Measurements from ENCODE around the gene SPTLC2.

Gene SPTLC2

DNA sequence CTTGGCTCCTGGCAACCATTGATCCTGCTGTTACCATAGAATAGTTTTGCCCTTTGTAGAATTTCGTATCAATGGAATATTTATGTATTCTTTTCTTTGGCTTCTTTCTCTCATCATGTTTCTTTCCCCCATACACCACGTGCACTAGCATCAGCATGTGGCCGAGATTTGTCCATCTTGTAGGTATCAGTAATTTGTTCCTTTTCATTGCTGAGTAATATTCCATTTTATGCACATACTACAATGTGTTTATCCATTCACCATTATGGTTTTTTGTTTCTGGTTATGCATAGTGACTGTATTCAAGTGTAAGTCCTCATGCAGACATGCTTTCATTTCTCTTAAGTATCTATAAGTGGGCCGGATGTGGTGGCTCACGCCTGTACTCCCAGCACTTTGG lies 113.3 kb downstream of the SPTLC2 start:
- Histone ChIP-seq H3K36me3 (ENCODE audit: control insufficient read depth, insufficient read depth, low read length) (no peaks in the 10 kb centered on the region), H3K9ac (ENCODE audit: low read length) (no peak overlapping the region), H3K27me3 (ENCODE audit: control insufficient read depth, insufficient read depth, low read length) (peaks cover 29% of the 10 kb centered on the region), H3K27ac (ENCODE audit: low read depth, low read length) (no peak overlapping the region), H3K4me1 (ENCODE audit: control insufficient read depth, insufficient read depth, low read length) (no peaks in the 10 kb centered on the region), H3K9me3 (ENCODE audit: control insufficient read depth, insufficient read depth, low read depth, low read length) (no peaks in the 10 kb centered on the region; the same call in 1 of the 2 replicates), H3K4me3 (ENCODE audit: low read depth, low read length) (no peak overlapping the region)

DNA sequence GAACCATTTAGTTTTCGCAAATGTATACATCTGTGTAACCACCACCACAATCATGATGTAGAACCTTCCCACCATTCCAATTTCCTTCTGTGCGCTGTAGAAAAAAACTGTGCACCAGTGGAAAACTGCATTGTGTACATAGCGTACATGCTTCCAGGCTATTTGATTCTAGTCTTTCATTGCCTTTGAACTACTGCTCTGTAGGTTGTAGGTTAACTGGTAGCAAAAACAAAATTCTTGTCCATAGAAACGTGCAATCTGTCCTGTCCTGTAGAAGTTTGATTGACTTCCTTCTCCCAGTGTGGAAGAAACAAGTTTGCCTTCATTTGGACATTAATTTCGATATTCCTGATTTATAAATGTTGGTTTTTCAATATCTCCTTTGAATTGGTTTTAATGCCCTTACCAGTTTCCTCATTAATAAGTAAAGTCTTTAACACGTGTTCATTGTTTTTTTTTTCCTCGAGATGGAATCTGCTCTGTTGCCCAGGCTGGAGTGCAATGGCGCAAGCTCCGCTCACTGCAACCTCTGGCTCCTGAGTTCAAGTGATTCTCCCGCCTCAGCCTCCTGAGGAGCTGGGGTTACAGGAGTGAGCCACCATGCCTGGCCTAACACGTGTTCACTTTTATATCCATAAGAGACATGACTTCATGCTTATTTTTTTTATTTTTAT lies 114.2 kb downstream of the SPTLC2 start:
- Histone ChIP-seq H3K27ac (ENCODE audit: low read depth, low read length) (no peak overlapping the region), H3K27me3 (ENCODE audit: control insufficient read depth, insufficient read depth, low read length) (peaks cover 38% of the 10 kb centered on the region), H3K4me1 (ENCODE audit: control insufficient read depth, insufficient read depth, low read length) (no peaks in the 10 kb centered on the region), H3K4me3 (ENCODE audit: low read depth, low read length) (no peak overlapping the region), H3K9me3 (ENCODE audit: control insufficient read depth, insufficient read depth, low read depth, low read length) (no peaks in the 10 kb centered on the region; the same call in 1 of the 2 replicates), H3K36me3 (ENCODE audit: control insufficient read depth, insufficient read depth, low read length) (no peaks in the 10 kb centered on the region), H3K9ac (ENCODE audit: low read length) (no peak overlapping the region)

DNA sequence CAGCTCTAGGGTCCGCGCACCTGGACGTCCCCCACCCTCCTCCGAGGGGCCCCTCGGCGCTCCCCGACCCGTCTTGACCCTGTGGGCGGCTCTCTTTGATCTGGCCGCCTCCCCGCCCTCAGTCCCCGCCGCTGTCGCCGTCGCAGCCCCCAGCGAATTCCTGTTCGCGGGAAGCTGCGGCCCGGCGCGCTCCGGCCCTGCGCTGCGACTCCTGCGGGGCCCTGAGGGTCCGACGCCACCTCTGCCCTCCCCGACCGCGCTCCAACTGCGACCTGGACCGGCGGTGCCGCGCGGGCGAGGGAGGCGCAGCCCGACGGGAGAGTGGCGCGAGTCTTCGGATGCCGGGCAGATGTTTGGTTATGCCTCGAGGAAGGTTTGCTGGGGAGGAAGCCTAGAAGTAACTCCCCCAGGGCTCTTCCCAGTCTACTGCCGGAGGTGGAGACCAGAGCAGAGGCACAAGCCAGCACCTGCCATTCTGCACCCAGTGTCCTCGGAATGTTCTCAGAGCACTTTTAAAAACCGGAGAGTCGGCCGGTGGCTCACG lies 117.4 kb downstream of the SPTLC2 start:
- H3K4me3 ChIP-seq (ENCODE audit: low read depth, low read length): peak overlapping the region; percentile 70
- no peaks in the 10 kb centered on the region; the same call in 1 of the 2 replicates for H3K9me3 ChIP-seq (ENCODE audit: control insufficient read depth, insufficient read depth, low read depth, low read length)
- no peak overlapping the region for H3K9ac ChIP-seq (ENCODE audit: low read length)
- no peak overlapping the region for H3K27ac ChIP-seq (ENCODE audit: low read depth, low read length)
- peaks cover 45% of the 10 kb centered on the region for H3K27me3 ChIP-seq (ENCODE audit: control insufficient read depth, insufficient read depth, low read length)
- no peaks in the 10 kb centered on the region for H3K4me1 ChIP-seq (ENCODE audit: control insufficient read depth, insufficient read depth, low read length)
- H3K36me3 ChIP-seq (ENCODE audit: control insufficient read depth, insufficient read depth, low read length): no peaks in the 10 kb centered on the region

DNA sequence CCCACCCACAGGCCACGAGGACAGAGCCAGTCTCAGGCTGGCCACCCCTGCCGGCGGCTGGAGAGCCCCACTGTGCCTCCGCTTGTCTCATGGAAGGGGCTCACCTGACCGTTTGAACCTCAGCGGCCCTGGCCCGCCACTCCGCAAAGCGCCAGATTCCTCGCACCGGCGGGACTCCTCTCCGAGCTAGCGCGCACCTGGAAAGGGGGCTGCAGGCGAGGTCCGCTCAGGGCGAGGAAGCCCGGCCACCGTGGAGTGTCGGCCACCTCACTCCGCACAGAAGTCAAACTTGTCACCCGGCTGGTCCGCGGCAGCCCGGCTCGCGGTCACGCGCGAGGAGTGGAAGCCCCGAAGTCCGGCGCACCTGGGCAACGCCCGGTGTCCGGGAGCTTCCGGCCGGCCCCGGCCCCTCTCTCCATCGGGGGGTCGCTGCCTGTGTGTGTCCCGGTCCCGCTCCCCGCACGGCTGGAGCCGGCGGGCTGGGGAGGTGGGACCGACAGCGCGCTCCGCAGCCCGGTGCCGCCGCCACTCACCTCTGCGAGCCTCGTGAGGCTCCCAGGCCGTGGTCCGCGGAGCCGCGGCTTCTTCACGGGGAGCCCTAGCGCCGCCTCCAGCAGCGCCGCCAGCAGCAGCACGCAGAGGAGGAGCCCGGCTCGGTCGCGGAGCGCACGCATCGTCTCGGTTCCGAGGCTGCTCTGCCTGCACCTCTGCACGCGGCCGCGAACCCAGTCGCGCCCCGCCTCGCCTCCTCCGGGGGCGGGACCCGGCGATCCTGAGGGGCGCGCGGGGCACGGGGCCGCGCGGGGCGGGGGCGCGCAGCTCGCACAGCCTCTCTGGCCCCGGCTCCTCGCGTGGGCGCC lies 118.1 kb downstream of the SPTLC2 start, which contains the start of gene ISM2:
TSS of gene ISM2 (minus strand) at position 697 of the 860 bp plus-strand sequence. CDS start at position 674, 23 bp downstream.
- H3K27ac ChIP-seq (ENCODE audit: low read depth, low read length): no peak within 1 kb of the TSS
- H3K9ac ChIP-seq (ENCODE audit: low read length): no peak within 1 kb of the TSS
- peak within 1 kb of the TSS; percentile 70 for H3K4me3 ChIP-seq (ENCODE audit: low read depth, low read length)

DNA sequence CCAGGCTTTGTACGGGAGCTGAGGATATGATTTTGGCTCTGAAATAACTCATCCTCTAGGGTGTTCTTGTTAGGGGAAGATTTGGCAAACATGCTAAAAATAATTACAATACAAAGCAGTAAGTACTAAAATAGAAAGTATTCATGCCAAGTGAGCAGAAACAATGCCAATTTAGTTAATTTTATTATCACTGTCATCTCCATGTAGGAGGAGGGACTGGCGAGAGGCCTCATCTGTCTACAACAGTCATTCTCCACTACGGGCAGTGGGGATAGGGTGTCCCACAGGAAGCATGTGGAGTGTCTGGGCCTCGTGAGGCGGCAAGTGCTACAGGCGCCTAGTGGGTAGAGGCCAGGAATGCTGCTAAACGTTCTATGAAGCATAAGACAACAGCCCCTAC lies 121.1 kb downstream of the SPTLC2 start:
- H3K4me3 ChIP-seq (ENCODE audit: low read depth, low read length): no peak overlapping the region

More for the DNA sequence above, 118.1 kb downstream of the SPTLC2 start, which contains the start of gene ISM2:
- Histone ChIP-seq H3K27me3 (ENCODE audit: control insufficient read depth, insufficient read depth, low read length) (peaks cover 45% of the 10 kb centered on the region), H3K9me3 (ENCODE audit: control insufficient read depth, insufficient read depth, low read depth, low read length) (no peaks in the 10 kb centered on the region; the same call in 1 of the 2 replicates), H3K36me3 (ENCODE audit: control insufficient read depth, insufficient read depth, low read length) (no peaks in the 10 kb centered on the region), H3K4me1 (ENCODE audit: control insufficient read depth, insufficient read depth, low read length) (no peaks in the 10 kb centered on the region)

DNA sequence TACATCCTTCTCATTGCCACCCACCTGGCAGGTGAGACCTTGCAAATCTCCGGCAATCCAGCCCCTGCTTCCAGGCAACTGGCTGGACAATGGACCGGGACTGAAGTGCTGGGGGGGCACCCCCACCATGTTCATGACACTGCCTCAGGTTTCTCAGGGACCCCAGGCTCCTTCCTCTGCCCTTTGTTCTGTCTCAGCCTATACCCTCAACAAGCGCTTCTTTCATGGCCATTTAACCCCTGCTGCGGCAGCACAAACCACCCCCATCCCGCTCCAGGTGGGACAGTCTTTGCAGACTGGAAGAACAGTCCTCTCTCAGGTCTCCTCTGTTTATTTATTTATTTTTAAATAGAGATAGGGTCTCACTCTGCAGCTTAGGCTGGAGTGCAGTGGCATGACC lies 125.4 kb downstream of the SPTLC2 start:
- no peaks in the 10 kb centered on the region for H3K9me3 ChIP-seq (ENCODE audit: control insufficient read depth, insufficient read depth, low read depth, low read length)
- no peaks in the 10 kb centered on the region for H3K4me1 ChIP-seq (ENCODE audit: control insufficient read depth, insufficient read depth, low read length)
- no peaks in the 10 kb centered on the region for H3K27me3 ChIP-seq (ENCODE audit: control insufficient read depth, insufficient read depth, low read length)
- H3K27ac ChIP-seq (ENCODE audit: low read depth, low read length): no peak overlapping the region
- no peak overlapping the region for H3K4me3 ChIP-seq (ENCODE audit: low read depth, low read length)
- no peaks in the 10 kb centered on the region for H3K36me3 ChIP-seq (ENCODE audit: control insufficient read depth, insufficient read depth, low read length)
- H3K9ac ChIP-seq (ENCODE audit: low read length): no peak overlapping the region

More for the DNA sequence above, 121.1 kb downstream of the SPTLC2 start:
- Histone ChIP-seq H3K36me3 (ENCODE audit: control insufficient read depth, insufficient read depth, low read length) (no peaks in the 10 kb centered on the region), H3K9ac (ENCODE audit: low read length) (no peak overlapping the region), H3K4me1 (ENCODE audit: control insufficient read depth, insufficient read depth, low read length) (no peaks in the 10 kb centered on the region), H3K9me3 (ENCODE audit: control insufficient read depth, insufficient read depth, low read depth, low read length) (no peaks in the 10 kb centered on the region), H3K27me3 (ENCODE audit: control insufficient read depth, insufficient read depth, low read length) (peaks cover 37% of the 10 kb centered on the region), H3K27ac (ENCODE audit: low read depth, low read length) (no peak overlapping the region)

DNA sequence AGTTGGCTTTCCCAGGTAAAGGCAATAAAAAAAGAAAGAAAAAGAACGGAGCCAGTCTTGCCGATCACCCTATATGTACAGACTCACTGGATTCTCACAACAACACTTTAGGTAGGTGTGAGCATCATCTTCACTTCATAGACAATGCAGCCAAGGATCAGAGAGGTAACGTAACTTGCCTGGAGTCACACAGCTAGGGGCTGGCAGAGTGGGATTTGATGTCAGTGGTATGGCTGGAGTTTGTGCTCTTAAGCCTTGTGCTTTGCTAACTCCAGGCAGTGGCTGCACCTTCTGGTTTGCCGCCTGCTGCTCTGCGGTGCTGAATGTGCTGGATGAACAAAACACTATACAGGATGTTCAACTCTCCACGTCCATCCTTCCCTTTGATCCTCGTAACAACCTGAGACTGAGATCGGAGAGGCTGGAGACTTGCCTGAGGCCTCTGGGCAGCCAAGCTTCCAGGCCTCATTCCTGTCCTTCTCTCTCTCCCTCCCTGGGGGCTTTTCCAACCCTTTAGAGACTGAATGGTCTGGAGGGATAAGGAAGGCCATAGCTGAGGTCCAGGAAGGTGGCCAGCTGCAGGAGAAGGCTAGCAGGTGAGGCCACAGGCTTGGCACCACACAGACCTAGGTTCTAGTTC lies 126.0 kb downstream of the SPTLC2 start:
- Histone ChIP-seq H3K27ac (ENCODE audit: low read depth, low read length) (no peak overlapping the region), H3K27me3 (ENCODE audit: control insufficient read depth, insufficient read depth, low read length) (no peaks in the 10 kb centered on the region), H3K4me1 (ENCODE audit: control insufficient read depth, insufficient read depth, low read length) (no peaks in the 10 kb centered on the region), H3K9me3 (ENCODE audit: control insufficient read depth, insufficient read depth, low read depth, low read length) (no peaks in the 10 kb centered on the region), H3K9ac (ENCODE audit: low read length) (no peak overlapping the region), H3K36me3 (ENCODE audit: control insufficient read depth, insufficient read depth, low read length) (no peaks in the 10 kb centered on the region), H3K4me3 (ENCODE audit: low read depth, low read length) (no peak overlapping the region)

DNA sequence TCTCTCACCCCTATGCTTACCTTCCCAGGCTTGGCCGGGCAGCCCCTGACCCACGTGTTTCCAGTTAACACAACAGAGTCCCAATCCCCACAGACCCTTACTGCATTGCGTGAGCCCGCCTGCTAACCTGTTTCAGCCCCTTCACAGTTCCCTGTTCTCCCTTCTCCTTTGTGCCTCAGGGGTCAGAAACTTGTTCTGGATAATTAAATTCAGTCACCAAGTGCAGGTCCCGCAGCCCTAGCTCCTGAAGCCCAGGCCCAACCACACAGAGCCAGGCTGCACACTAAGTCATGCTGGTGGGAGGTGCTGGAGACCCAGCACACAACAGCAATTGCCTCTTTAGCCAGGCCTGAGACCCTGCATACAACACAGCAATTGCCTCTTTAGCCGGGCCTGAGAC lies 127.4 kb downstream of the SPTLC2 start:
- H3K27ac ChIP-seq (ENCODE audit: low read depth, low read length): no peak overlapping the region
- no peaks in the 10 kb centered on the region for H3K9me3 ChIP-seq (ENCODE audit: control insufficient read depth, insufficient read depth, low read depth, low read length)
- H3K4me3 ChIP-seq (ENCODE audit: low read depth, low read length): no peak overlapping the region

DNA sequence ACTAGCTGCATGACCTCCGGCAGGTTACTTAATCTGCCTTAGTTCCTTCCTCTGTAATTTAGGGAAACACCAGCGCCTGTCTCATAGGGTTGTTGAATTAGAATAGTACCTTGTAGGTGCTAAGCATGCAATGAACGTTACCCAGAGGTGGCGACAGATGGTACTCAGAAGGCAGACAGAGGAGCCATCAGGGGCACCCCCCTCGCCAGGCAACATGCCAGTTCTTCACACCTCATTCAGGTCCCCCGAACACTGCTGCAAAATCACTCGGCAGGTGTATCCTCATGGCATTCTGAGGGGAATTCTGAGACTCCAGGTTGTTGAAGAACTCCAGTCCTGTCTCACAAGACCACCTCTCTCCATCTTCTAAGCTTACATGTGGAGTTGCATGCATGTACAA lies 127.9 kb downstream of the SPTLC2 start:
- H3K36me3 ChIP-seq (ENCODE audit: control insufficient read depth, insufficient read depth, low read length): no peaks in the 10 kb centered on the region
- no peak overlapping the region for H3K4me3 ChIP-seq (ENCODE audit: low read depth, low read length)
- no peak overlapping the region for H3K27ac ChIP-seq (ENCODE audit: low read depth, low read length)
- H3K9ac ChIP-seq (ENCODE audit: low read length): no peak overlapping the region
- no peaks in the 10 kb centered on the region for H3K4me1 ChIP-seq (ENCODE audit: control insufficient read depth, insufficient read depth, low read length)
- no peaks in the 10 kb centered on the region for H3K9me3 ChIP-seq (ENCODE audit: control insufficient read depth, insufficient read depth, low read depth, low read length)
- H3K27me3 ChIP-seq (ENCODE audit: control insufficient read depth, insufficient read depth, low read length): no peaks in the 10 kb centered on the region

More for the DNA sequence above, 127.4 kb downstream of the SPTLC2 start:
- H3K9ac ChIP-seq (ENCODE audit: low read length): no peak overlapping the region
- H3K36me3 ChIP-seq (ENCODE audit: control insufficient read depth, insufficient read depth, low read length): no peaks in the 10 kb centered on the region
- no peaks in the 10 kb centered on the region for H3K27me3 ChIP-seq (ENCODE audit: control insufficient read depth, insufficient read depth, low read length)
- no peaks in the 10 kb centered on the region for H3K4me1 ChIP-seq (ENCODE audit: control insufficient read depth, insufficient read depth, low read length)

DNA sequence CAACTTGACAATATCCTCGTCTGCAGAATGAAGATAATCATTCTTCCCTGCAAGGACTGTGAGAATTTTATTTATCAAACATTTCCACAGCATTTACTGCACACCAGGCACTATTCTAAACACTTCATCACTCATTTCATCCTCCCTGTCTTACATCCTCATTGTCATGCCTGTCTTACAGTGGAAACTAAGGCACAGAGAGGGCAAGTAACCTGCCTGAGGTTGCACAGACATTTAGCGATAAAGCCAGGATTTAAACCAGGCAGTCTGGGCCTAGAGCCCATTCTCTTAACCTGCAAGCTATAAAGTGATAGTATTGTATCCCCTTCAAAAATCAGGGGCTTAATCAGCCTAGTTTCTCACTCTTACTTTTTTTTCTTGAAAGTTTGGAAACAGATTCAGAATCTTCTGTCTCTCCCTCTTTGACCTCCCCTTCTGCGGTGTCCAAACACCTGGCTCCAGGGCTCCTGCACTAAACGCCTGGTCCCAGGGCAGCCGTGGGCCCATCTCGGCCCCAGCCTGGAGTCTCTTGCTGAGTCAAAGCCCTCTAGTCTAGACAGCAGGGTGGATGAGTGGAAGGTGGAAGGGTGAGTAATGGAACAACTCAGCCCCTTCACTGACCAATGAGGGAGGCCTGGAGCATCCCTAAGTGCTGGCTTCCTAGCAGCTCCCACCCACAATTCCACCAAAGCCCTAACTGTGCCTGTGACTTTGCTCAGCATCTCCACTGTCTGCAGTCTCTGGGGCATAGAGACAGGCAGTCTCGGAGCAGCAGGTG lies 130.3 kb downstream of the SPTLC2 start:
- Histone ChIP-seq H3K36me3 (ENCODE audit: control insufficient read depth, insufficient read depth, low read length) (no peaks in the 10 kb centered on the region), H3K9ac (ENCODE audit: low read length) (no peak overlapping the region), H3K4me3 (ENCODE audit: low read depth, low read length) (no peak overlapping the region), H3K27ac (ENCODE audit: low read depth, low read length) (no peak overlapping the region), H3K9me3 (ENCODE audit: control insufficient read depth, insufficient read depth, low read depth, low read length) (no peaks in the 10 kb centered on the region), H3K4me1 (ENCODE audit: control insufficient read depth, insufficient read depth, low read length) (no peaks in the 10 kb centered on the region), H3K27me3 (ENCODE audit: control insufficient read depth, insufficient read depth, low read length) (no peaks in the 10 kb centered on the region)
